Erythroblast (primary cell): Measurements from ENCODE around the gene ZNF83.

Source experiments
- DNase-seq, 2 experiments: peaks; one replicate each; lab custom pipeline; 2025; lab: John Stamatoyannopoulos, UW
- GATA1 ChIP-seq: IDR thresholded peaks from 2 replicates; pipeline ENCODE4 v1.6.1; 2011; ENCODE audit warnings: low read depth, mild to moderate bottlenecking, control low read depth, low read length, moderate library complexity
- POLR2A ChIP-seq: IDR thresholded peaks from 2 replicates; pipeline ENCODE4 v1.6.1; 2011; ENCODE audit warnings: mild to moderate bottlenecking, low read length

The ZNF83 gene

GRCh38 chr19:52567921-52568320 lies 70.2 kb downstream of the ZNF83 start:
- DNase-seq = no peak

GRCh38 chr19:52566588-52566987 lies 71.6 kb downstream of the ZNF83 start:
- no peak for TF ChIP-seq POLR2A
- no peak for DNase-seq

More at GRCh38 chr19:52567921-52568320, 70.2 kb downstream of the ZNF83 start:
- TF ChIP-seq POLR2A (no peak), GATA1 (no peak)

- no peak for TF ChIP-seq GATA1
- no peak for TF ChIP-seq POLR2A
- DNase-seq = no peak
These were observed 72.0 kb downstream of the ZNF83 start for GRCh38 chr19:52566121-52566520.
